Activated gamma-delta T cell treated with anti-CD3 and anti-CD28 coated beads, Interleukin-2, amount 50 U/mL, for 16 hours (primary cell): ENCODE results near the gene SPIRE2.
"Not testable (repeated sequence)": the region's sequence is repeated elsewhere in the genome, so short reads cannot be mapped to it uniquely, and the experiment has no call there.

Source experiments
- DNase-seq: peaks from one replicate; pipeline ENCODE4 v3.0.0-alpha.2; 2020; ENCODE audit warnings: low read depth

The SPIRE2 gene

DNA sequence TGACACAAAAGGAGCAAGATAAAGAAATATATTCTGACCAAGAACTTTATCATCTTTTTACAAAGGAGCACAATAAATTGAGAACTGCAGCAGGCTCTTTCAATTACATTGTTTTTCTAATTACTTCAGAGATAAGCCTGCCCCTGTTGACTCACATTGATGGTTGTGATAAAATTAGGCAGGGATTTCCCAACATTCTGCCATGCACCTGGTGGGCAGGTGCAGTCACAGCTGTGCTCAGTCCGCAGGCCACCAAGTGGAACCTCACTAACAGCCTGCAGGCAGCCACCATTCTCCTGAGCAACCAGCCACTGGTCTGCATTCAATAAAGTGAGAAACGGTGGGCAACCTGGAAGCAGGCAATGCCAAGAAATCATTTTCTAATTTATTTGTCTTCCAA lies 17.0 kb upstream of the SPIRE2 start:
- DNase-seq: no peak

DNA sequence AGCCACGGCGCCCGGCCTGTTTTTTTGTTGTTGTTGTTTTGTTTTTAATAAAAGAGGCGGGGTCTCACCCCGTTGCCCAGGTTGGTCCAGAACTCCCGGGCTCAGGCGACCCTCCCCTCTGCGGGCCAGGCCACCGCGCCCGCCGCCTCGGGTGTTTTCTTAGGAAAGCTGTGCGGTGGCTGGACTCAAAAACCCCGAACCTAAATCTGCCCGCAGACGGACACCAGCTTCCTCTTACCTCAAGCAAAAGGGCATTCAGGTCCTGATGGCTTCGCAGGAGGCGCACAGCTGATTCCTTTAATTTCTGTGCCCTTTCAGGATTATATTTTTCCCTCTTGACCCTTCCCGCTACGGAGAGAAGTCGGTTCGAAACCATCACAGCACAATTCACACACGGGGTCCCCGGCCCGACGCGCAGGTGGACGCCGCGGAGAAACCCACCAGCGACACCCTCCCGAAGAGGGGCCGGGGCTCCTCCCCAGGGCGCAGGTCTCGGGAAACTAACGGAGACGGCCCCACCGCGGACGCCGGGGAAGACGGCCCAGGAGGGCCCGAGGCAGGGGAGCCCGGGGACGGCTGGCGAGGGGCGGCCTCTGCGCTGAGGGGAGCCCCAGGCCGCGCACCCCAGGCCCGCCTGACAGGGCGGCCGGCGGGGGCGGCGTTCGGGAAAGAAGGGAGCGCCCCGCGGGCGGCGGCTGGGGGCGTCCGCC lies 12.5 kb upstream of the SPIRE2 start:
- DNase-seq: no peak

DNA sequence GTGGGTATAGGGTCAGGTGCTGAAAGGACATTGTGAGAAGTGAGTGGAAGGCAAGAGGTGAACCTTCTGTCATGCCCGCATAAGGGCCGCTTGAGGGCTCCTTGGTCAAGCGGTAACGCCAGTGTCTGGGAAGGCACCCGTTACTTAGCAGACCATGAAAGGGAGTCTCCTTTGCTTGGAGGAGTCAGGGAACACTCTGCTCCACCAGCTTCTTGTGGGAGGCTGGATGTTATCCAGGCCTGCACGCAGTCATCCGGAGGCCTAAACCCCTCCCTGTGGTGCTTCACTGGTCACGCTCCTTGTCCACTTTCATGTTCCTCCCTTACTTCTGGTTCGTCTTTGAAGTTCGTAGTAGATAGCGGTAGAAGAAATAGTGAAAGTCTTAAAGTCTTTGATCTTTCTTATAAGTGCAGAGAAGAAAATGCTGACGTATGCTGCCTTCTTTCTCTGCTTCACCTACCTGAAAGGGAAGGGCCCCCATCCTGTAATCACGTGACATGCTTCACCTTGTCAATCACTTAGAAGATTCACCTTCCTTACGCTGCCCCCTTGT lies 9.3 kb upstream of the SPIRE2 start:
- not testable (repeated sequence) for DNase-seq

DNA sequence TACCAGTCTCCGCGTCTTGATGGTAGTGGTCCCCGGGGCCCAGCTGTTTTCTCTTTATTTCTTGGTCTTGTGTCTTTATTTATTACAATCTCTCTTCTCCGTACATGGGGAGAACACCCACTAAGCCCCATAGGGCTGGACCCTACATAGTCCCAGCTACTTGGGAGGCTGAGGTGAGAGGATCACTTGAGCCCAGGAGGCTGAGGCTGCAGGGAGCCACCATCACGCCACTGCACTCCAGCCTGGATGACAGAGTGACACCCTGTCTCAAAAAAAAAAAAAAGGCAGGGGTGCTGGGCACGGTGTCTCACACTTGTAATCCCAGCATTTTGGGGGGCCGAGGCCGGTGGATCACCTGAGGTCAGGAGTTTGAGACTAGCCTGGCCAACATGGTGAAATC lies 8.8 kb upstream of the SPIRE2 start:
- not testable (repeated sequence) for DNase-seq

DNA sequence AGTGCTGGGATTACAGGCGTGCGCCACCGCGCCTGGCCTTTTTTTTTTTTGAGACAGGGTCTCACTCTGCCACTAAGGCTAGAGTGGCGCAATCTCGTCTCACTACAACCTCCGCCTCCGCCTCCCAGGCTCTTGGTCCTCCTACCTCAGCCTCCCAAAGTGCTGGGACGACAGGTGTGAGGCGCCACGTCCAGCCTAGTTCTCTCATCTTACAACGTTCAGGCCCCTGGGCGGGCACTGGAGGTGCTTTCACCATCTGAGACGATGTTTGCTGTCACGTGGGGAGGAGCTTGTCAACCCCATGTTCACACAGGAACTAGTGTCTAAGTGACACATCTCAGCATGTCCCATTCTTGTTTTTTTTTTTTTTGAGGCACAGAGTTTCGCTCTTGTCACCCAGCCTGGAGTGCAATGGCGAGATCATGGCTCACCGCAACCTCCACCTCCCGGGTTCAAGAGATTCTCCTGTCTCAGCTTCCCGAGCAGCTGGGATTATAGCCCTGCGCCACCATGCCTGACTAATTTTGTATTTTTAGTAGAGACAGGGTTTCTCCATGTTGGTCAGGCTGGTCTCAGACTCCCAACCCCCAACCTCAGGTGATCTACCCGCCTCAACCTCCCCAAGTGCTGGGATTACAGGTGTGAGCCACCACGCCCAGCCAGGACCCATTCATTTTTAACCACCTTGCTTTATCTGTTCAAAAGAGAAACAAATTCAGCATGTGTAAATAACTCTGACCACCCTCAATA lies 6.7 kb upstream of the SPIRE2 start:
- peak; percentile 39 for DNase-seq

DNA sequence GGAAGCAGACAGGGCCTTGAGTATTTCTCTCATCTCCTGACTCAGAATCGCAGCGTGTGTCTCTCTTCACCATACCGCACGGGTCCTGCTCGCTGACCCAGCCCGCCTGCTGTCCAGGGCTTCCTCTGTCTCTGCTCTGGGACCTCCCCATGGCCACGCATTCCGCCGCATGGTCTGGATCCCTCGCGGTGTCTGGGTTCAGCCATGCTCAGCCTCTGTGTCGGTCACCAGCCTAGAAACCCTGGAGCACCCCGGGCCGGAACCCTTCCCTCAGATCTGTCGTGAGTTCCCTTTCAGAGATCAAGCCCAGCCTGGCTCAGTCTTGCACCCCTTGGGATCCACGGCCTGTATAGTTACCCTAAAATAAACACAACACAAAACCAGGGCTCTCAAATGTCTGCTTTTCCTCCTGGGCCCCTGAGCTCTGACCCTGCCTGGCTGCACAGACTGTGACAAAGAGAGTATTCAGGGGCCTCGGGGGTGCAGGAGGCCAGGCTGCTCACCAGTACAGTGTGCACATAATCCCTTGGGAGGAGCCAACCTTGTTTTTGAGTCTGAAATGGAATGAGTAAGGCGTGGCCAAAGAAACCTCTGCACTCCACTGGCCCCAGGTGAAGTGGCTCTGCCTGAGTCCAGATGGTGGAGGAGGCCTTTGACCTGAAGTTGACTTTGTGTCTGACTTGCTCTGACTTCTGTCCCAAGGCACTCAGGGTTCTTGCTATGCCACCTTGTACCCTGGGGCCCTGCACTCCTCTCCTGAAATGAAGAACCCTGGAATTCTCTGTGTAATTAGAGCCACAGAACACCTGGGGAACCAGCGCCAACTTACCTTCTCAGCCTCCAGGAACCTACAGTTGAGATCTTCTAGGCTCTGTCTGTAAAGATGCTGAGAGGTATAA lies 5.8 kb upstream of the SPIRE2 start:
- no peak for DNase-seq

DNA sequence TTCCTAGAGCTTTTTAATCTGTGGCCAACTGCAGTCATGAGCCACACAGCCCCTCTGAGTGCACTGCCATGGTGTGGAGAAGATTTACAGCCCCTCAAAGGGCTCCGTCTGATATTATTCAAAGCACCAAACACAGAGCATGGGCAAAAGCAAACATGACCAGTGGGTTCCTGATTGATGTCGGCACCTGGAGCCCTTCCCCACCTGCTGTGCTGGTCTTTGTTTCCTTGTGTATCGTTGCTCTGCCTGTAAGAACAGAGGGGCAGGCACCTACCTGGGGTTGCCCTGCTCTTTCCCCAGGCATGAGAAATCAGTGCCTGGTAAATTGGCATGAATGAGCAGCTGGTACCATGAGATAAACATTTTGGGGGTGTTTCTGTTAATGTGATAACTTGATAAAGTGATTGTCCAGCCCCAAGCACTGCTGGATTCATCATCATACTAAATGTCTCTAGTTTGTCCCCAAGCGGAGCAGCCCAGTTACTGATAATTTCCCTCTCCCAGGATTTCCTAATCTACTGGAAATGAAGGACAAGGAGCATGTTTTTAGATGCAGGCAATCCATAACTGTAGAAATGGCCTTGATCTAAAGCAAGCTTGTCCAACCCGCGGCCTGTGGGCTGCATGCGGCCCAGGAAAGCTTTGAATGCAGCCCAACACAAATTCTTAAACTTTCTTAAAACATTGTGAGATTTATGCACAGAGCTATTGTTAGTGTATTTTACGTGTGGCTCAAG lies 5.0 kb upstream of the SPIRE2 start:
- no peak for DNase-seq

DNA sequence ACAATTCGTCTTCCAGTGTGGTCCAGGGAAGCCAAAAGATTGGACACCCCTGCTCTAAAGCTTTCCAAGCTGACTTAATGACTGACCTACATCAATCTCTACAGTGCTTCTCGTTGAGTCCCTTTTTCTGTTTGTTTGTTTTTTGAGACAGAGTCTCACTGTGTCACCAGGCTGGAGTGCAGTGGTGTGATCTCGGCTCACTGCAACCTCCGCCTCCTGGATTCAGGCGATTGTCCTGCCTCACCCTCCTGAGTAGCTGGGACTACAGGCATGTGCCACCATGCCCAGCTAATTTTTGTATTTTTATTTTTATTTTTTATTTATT lies 4.5 kb upstream of the SPIRE2 start:
- not testable (repeated sequence) for DNase-seq

DNA sequence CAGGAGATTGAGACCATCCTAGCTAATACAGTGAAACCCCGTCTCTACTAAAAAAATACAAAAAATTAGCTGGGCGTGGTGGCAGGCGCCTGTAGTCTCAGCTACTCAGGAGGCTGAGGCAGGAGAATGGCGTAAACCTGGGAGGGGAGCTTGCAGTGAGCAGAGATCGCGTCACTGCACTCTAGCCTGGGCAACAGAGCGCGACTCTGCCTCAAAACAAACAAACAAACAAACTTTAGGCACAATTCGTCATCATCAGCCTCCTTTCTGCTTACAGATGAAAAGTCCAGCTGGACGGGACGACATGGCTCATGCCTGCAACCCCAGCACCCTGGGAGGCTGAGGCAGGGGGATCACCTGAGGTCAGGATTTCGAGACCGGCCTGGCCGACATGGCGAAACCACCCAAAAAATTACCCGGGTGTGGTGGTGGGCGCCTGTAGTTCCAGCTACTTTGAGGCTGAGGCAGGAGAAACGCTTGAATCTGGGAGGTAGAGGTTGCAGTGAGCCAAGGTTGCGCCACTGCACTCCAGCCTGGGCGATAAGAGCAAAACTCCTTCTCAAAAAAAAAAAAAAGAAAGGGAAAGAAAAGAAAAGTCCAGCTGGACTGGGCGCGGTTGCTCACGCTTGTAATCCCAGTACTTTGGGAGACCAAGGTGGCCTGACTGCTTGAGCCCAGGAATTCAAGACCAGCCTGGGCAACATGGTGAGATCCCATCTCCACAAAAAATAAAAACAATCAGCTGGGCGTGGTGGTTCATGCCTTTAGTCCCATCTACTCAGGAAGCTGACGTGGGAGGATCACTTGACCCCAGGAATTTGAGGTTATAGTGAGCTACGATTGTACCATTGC lies 1.5 kb upstream of the SPIRE2 start:
- no peak for DNase-seq

DNA sequence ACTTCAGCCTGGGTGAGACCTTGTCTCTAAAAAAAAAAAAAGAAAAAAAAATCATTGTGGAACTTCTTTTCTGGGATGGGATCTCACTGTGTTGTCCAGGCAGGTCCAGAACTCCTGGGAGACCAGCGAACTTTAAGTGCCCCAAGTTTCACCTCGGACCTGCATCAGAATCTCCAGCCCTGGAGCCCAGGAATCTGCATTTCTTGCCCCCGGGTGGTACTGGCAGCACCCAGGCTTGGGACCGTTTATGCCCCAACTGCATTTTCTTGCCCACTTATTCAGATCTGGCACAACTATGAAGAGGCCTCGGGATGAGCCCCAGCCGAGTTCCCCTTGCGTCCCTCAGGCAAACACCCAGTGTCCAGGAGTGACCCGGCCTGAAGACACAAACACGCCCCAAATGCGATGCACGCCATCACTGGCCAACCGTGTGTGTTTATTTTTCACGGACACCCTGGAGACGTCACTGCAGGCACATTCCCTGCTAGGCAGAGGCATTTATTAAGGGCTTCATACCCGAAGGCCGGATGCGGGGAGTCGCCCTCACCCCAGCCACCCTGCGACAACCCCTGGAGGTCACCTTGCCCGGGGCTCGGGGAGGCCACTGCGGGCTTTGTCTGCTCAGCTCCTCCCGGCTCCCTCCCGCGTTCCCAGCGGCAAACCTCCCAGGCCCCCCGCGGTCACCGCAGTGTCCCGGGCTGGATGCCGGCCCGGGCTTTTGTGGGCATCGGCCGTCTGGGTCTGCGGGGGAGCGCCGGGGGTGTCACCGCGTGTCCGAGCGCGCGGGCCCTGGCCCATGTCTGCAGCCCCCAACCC lies 684 bp upstream of the SPIRE2 start:
- DNase-seq: no peak

DNA sequence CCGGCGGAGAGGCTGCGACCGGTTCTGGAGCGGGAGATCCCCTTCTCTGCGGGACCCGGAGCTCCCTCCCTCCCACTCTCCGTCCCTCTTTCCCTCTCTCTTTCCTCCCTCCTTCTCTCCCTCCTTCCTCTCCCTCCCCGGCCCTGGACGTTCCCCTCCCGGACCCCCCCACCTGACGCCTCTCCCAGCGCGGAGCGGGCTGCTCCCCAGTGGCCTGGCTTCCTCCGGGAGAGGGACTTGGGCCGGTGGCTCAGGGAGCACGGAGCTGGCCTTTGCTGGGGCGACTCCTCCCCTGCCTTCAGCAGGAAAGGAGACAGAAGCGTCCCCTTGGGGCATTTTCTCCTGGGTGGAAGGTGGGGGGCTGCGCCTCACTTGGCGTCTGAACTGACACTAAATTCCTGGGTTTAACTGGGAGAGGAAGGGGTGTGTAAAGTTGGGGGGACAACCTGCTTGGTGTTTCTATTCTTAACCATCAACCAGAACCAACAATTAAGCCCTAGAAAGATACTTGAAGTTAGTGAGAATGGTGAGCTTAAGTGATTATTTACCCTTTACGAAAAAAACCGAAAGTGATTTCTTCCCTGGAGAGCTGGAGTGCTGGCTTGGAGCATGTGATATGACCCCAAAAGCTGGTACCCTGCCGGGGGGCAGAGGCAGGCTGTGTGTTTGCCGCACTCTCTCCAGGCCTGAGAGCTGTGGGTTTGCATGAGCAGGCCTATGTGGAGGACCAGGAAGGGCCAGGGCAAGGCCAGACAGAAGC lies 775 bp downstream of the SPIRE2 start:
- DNase-seq: no peak

DNA sequence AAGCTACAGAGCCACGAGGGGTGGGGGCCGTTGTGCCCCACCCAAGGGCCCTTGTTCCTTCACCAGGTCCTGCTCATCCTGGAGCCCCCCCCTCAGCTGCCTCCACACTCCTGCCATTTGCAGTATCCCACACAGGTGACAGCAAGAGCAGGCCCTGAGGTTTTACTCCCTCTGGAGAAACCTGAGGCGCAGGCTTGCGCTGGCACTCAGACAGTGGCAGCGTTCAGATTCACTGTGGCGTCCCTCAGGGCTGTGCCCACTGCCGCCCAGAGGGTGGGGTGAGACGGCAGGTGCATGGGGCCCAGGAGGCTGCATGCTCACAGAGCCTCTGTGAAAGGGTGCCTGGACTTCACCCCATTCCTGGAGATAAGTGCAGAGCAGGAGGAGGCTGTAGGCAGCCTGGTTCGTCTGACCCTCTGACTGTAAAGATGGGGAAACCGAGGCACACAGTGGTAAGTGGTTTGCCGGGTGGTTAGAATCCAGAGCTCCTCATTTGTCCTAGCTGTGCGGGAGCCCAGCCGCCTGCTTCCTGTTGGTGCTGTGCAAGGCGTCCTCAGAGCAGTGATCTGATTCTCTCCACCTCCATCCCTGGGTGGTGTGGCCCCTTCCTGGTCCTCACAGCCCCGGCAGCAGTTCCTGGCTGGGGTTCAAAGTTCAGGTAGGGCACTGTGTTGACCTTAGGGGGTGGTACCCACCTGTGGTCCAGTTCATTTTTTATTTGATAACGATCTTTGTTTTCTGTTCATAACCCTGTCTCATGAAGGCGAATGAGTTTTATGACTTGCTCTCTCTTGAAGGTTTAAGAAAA lies 1.6 kb downstream of the SPIRE2 start:
- DNase-seq: no peak

DNA sequence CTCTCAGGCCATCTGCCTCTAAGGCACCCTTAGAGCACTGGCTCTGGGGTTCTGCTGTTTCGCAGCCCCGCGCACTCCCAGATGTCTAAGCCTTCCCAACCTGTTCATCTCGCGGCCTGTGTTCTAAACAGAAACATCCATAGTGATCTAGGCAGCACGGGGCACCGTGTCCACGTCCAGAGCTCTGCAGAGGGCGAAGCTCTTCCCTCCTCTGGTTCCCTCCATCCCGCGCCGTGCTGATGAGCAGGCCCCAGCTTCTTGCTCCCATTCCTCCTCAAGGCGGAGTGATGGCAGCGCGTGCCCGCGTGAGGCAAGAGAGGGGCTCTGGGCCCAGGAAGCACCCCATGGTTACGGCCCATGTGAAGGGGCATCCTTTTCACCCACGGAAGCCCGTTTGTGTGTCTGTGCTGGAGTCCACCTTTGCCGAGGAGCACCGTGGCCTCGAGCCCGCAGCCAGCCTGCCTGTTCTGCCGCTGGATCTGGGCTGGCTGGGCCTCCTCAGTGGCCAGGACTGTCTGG lies 3.6 kb downstream of the SPIRE2 start:
- no peak for DNase-seq

DNA sequence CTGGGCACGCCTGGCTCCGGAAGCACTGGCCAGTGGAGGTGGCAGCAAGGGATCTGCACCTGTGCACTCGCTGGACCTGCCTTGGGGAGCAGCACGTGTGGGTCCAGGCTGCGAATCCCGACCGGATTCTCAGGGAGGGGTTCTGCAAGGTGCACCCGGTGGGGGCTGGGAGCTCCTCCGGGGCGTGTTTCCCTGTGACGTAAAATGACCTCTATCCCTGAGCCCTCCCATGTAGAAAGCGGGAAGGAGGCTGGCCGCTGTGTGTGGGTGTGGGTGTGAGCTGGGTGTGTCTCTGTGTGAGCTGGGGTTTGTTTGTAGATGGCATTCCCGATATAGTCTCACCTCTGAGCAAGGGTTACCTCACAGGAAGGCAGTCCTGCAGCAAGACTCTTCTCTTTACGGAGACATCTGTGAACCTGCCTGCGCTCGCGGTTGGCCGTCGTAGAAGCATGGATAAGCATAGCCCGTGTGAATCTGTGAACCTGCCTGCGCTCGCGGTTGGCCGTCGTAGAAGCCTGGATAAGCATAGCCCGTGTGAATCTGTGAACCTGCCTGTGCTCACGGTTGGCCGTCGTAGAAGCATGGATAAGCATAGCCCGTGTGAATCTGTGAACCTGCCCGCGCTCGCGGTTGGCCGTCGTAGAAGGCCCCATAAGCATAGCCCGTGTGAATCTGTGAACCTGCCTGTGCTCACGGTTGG lies 5.5 kb downstream of the SPIRE2 start:
- not testable (repeated sequence) for DNase-seq

DNA sequence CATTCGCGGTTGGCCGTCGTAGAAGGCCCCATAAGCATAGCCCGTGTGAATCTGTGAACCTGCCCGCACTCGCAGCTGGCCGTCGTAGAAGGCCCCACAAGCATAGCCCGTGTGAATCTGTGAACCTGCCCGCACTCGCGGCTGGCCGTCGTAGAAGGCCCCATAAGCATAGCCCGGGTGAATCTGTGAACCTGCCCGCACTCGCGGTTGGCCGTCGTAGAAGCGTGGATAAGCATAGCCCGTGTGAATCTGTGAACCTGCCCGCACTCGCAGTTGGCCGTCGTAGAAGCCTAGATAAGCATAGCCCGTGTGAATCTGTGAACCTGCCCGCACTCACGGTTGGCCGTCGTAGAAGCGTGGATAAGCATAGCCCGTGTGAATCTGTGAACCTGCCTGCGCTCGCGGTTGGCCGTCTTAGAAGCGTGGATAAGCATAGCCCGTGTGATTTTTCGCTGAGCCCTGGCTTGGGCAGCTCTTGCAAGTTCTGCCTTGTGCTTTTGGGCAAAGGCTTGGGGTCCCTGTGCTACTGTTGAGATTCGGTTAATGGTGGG lies 6.6 kb downstream of the SPIRE2 start:
- not testable (repeated sequence) for DNase-seq

DNA sequence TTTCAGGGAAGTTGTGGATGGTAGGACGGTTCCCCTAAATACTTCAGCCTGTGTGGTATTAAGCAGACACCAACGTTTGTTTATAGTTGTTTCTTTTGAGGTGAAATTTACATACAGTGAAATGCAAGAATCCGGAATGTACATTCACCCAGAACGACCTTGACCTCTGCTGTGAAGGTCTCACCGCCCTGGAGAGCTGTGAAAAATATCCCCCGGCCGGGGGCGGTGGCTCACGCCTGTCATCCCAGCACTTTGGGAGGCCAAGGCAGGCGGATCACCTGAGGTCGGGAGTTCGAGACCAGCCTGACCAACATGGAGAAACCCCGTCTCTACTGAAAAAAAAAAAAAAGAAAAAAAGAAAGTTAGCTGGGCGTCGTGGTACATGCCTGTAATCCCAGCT lies 8.2 kb downstream of the SPIRE2 start:
- DNase-seq: not testable (repeated sequence)

DNA sequence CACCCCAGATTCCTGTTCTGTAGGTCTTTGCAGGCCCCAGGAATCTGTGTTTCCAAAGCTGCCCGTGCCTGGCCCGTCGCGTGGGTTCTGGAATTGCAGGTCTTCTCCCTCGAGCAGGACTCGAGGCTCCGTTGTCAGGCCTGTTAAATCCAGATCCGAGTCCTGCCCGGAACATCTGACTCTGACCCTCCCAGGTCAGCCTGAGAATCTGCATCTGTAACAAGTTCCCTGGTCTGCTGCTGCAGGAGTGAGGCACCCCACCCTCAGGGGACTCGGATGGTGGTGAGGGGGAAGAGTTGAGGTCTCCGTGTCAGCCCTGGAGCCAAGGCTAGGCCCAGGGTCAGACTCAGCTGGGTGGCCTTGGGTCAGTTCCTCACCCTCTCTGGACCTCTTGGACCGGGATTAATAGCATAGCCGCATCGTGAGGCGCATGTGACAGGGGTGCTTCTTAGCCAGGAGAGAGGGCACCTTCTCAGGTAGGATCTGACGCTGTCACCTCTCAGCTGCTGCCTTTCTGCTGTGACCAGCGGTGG lies 8.8 kb downstream of the SPIRE2 start:
- no peak for DNase-seq
